Measurements from ENCODE around the gene AGGF1. TPM values are rescaled to one million over a fixed set of nuclear protein-coding genes. Genes with fewer than 3 reads are reported as not detected.
A peak's percentile ranks its signal among the peaks of the same experiment; 100 is the strongest.

The AGGF1 gene
- total RNA-seq, 1 donor from 2014 or later = 22.3 TPM

DNA sequence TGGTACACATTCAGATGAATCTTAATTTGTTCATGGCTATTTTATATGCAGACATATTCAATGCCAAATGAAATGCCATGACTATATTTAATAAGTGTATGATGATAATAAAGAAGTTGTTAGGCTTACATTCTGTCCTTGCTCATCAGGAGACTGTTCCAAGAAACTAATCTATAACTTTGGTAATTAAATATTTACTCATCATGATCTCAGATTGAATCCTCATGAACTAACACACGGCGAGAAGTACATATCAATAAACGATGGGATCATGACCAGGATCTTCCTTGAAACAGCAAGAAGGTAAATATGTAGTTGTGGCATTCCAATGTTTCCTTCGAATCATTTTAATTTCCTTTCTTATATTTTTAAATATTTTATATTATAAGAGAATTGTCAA, 12.5 kb upstream of the AGGF1 start:
- TF ChIP-seq, protein P1, sequence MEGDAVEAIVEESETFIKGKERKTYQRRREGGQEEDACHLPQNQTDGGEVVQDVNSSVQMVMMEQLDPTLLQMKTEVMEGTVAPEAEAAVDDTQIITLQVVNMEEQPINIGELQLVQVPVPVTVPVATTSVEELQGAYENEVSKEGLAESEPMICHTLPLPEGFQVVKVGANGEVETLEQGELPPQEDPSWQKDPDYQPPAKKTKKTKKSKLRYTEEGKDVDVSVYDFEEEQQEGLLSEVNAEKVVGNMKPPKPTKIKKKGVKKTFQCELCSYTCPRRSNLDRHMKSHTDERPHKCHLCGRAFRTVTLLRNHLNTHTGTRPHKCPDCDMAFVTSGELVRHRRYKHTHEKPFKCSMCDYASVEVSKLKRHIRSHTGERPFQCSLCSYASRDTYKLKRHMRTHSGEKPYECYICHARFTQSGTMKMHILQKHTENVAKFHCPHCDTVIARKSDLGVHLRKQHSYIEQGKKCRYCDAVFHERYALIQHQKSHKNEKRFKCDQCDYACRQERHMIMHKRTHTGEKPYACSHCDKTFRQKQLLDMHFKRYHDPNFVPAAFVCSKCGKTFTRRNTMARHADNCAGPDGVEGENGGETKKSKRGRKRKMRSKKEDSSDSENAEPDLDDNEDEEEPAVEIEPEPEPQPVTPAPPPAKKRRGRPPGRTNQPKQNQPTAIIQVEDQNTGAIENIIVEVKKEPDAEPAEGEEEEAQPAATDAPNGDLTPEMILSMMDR (IDR thresholded peaks at IDR 0.05) = no peak
- peaks cover 6% of the 10 kb centered on the region for H3K27me3 ChIP-seq
- H3K4me3 ChIP-seq = no peak overlapping the region
- ATAC-seq (no peak), DNase-seq (no peak)
- H3K4me1 ChIP-seq = no peaks in the 10 kb centered on the region
- H3K36me3 ChIP-seq = no peaks in the 10 kb centered on the region
- intact Hi-C loops (cut with DNase I) = no loop called here
- H3K9me3 ChIP-seq = no peaks in the 10 kb centered on the region
- no peak overlapping the region for H3K27ac ChIP-seq

DNA sequence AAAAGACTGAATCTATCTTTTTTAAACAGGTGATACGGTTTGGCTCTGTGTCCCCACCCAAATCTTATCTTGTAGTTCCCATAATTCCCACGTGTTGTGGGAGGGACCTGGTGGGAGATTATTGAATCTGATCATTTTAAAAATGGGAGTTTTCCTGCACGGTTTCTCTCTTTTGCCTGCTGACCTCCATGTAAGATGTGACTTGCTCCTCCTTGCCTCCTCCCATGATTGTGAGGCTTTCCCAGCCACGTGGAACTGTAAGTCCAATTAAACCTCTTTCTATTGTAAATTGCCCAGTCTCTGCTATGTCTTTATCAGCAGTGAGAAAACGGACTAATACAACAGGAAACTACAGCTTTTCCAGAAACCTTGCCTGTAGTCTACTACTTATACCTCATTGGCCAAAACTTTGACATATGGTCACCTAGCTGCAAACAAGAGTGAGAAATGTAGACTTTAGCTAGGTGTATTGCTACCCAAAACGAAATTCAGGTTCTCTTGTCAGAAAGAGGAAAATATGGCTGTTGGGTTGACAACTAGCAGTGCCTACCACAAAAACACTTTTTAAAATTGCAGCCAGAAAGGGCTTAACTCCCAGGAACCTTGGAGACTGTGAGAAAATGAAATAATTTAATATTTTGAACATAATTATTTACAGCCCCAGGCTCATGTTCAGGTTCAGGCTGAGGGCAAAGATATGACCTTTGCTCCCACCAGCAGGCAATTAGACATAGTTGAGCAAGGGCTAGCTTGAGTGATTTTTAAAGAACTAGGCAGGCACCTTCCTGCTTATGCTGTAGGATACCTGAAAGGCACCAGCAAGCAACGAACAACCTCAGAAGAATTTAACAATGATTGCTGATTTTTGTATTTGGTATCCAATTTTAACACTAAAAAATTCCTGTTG, 7.4 kb upstream of the AGGF1 start:
- H3K4me1 ChIP-seq = no peaks in the 10 kb centered on the region
- no peak for DNase-seq
- H3K4me3 ChIP-seq = no peak overlapping the region
- TF ChIP-seq, protein P1 (IDR thresholded peaks at IDR 0.05) = no peak
- H3K36me3 ChIP-seq = no peaks in the 10 kb centered on the region
- H3K9me3 ChIP-seq = no peaks in the 10 kb centered on the region
- ATAC-seq = no peak
- intact Hi-C loops (cut with DNase I) = no loop called here
- peaks cover 10% of the 10 kb centered on the region for H3K27me3 ChIP-seq
- no peak overlapping the region for H3K27ac ChIP-seq

DNA sequence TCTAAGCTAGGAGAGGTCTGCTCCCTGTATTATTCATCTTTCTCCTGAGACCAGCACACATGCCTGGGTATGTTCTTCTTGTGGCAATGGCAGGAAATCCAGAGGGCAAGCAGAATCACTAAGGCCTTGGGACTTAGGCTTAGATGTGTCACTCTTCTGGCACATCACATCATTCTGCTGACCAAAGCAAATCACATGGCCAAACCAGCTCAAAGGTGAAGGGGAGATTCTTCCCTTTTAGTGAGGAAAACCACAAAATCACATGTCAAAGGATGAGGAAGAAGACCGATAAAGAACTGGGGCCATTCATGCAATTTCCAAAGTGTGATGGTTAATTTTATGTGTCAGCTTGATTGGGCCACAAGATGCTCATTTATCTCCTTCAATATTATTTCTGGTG, 5.7 kb upstream of the AGGF1 start:
- peak; percentile 87 for ATAC-seq
- no peaks in the 10 kb centered on the region for H3K36me3 ChIP-seq

DNA sequence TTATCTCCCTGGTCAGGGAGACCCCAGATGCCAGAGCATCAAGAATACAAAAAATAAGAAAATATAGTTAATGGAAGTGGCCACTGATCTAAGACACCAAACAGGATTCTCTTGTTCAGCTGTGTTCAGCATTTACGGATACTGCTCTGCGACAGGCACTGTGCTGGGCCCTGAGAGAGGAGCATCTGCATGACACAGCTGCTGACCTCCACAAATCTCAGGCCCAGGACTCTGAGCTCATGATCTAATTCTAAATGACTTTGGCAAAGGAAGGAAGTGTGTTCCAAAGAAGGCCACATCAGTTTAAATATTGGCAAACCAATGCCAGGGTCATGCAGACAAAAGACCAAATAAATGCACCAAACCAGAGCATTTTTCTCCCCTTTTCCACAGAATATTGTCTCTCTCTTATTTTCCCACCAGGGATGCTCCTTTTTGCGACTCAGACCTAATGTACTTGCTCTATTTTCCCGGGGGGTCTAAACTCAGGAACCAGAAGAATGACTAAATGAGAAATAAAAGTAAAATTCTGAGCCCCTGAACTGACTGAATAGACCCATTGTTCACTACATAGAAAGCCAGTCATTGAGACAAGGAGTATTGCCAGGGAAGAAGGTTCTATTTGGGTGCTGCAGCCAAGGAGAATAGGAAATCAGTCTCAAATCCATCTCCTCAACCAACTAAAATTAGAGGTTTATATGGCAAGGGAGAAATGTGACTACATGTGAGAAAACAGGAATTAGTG, 1.4 kb upstream of the AGGF1 start:
- H3K36me3 ChIP-seq = no peaks in the 10 kb centered on the region
- DNase-seq (no peak), ATAC-seq (no peak)
- no peak overlapping the region for H3K4me3 ChIP-seq
- intact Hi-C loops (cut with DNase I) = no loop called here
- TF ChIP-seq, protein P1 (IDR thresholded peaks at IDR 0.05) = no peak
- peaks cover 11% of the 10 kb centered on the region for H3K4me1 ChIP-seq
- H3K27me3 ChIP-seq = peaks cover 4% of the 10 kb centered on the region
- no peaks in the 10 kb centered on the region for H3K9me3 ChIP-seq
- H3K27ac ChIP-seq = no peak overlapping the region

More for the DNA sequence above, 5.7 kb upstream of the AGGF1 start:
- intact Hi-C loops (cut with DNase I) = no loop called here
- H3K27ac ChIP-seq = no peak overlapping the region
- no peak overlapping the region for H3K4me3 ChIP-seq
- TF ChIP-seq, protein P1 (IDR thresholded peaks at IDR 0.05) = no peak
- no peak for DNase-seq
- no peaks in the 10 kb centered on the region for H3K9me3 ChIP-seq
- peaks cover 10% of the 10 kb centered on the region for H3K27me3 ChIP-seq
- H3K4me1 ChIP-seq = no peaks in the 10 kb centered on the region

DNA sequence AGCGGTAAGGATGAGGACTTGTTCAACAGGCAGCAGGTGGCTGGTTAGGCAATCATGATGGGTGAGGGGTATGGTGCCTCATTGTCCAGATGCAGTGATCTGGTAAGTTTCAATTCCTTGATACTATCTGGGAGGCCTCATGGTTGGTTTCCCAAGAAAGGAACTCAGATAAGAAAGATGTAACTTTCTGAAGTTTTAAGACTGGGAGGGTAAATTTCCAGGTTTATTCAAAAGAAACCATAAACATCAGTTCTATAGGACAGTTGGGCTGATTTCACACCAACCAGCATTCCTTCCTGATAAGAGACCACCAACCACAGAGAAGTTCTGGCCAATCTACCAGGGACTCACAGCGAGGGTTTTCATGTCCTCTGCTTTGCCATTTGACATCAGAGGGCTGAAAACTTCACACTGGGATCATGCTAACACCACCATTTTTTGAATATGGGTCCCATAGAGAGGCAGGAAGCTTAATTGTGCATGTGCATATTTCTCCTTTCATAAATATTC, 773 bp upstream of the AGGF1 start:
- TF ChIP-seq, protein P1 (IDR thresholded peaks at IDR 0.05) = no peak
- peaks cover 4% of the 10 kb centered on the region for H3K27me3 ChIP-seq
- peak overlapping the region; percentile 96 for H3K27ac ChIP-seq
- intact Hi-C loops (cut with DNase I) = no loop called here
- DNase-seq (no peak), ATAC-seq (no peak)
- no peaks in the 10 kb centered on the region for H3K9me3 ChIP-seq
- H3K36me3 ChIP-seq = peaks cover 4% of the 10 kb centered on the region
- peaks cover 11% of the 10 kb centered on the region for H3K4me1 ChIP-seq
- peak overlapping the region; percentile 94 for H3K4me3 ChIP-seq
